ENCODE results near the gene TOMM70. TPM values are rescaled to one million over a fixed set of nuclear protein-coding genes. Genes with fewer than 3 reads are reported as not detected.
"Not testable (repeated sequence)": the region's sequence is repeated elsewhere in the genome, so short reads cannot be mapped to it uniquely, and the experiment has no call there.

The TOMM70 gene
- 10 to 100 TPM; 16.2 to 72.0 (median 26.0) TPM for polyA plus RNA-seq
- long read RNA-seq, donor 1 = 0 reads
- long read RNA-seq, donor 2, full-length matches to known transcripts = 3 of 3 reads
- long read RNA-seq, donor 2, partial matches to known transcripts = 0 of 3 reads
- long read RNA-seq, donor 2, other reads (novel, unspliced or antisense) = 0 of 3 reads
- long read RNA-seq, donor 3, full-length matches to known transcripts = 4 of 19 reads
- long read RNA-seq, donor 3, partial matches to known transcripts = 15 of 19 reads
- long read RNA-seq, donor 3, other reads (novel, unspliced or antisense) = 0 of 19 reads
- long read RNA-seq, donor 4 = 0 reads
- long read RNA-seq, donor 5, full-length matches to known transcripts = 3 of 8 reads
- long read RNA-seq, donor 5, partial matches to known transcripts = 5 of 8 reads
- long read RNA-seq, donor 5, other reads (novel, unspliced or antisense) = 0 of 8 reads
- long read RNA-seq, donor 6, full-length matches to known transcripts = 7 of 12 reads
- long read RNA-seq, donor 6, partial matches to known transcripts = 5 of 12 reads
- long read RNA-seq, donor 6, other reads (novel, unspliced or antisense) = 0 of 12 reads
- long read RNA-seq, donor 7 = 0 reads
- long read RNA-seq, donor 8, full-length matches to known transcripts = 1 of 1 reads
- long read RNA-seq, donor 8, partial matches to known transcripts = 0 of 1 reads
- long read RNA-seq, donor 8, other reads (novel, unspliced or antisense) = 0 of 1 reads
- long read RNA-seq, donor 9, full-length matches to known transcripts = 2 of 2 reads
- long read RNA-seq, donor 9, partial matches to known transcripts = 0 of 2 reads
- long read RNA-seq, donor 9, other reads (novel, unspliced or antisense) = 0 of 2 reads
- long read RNA-seq, donor 10, full-length matches to known transcripts = 9 of 19 reads
- long read RNA-seq, donor 10, partial matches to known transcripts = 10 of 19 reads
- long read RNA-seq, donor 10, other reads (novel, unspliced or antisense) = 0 of 19 reads

DNA sequence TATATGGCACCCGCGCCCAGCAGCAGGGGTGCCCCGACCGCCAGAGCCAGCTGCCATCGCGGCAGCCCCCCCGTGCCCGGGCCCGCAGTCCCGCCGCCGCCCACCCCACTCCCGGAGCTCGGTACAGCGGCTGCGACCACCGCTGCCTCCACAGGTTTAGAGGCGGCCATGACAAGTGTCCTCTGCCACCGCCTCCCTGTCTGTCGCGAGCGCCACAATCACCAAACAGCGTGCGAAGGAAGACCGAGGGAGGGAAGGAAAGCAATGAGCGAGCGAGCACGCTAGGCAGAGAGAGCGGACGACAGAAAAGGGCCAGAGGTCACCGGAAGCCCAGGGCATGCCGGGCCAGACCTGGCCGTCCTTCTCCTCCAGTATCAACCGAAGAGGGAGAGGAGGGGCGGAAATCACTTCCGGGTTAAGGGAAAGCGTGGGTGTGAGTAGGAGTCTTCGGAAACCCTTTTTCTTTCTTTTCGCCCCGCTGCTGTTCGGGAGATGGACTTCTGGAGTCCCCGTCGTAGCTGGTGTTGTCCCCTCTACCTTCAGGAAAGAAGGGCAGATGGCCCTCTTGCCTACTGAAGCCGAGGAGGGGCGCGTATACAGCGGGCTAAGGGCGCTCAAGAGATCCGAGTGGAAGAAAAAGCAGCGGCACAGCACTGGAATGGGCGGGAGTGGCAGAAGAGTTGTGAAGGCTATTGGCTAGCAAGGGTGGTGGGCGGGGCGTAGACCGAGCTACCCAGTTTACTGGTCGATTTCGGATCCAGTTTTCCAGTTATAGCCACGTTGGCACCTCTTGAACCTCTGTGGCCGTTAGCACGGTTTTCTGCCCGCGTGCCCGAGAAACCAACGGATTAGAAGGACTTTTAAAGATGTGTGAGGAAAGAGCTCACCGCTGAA is at the start of gene TOMM70, which contains the start of gene LNP1:
TSS of gene TOMM70 (minus strand) at position 310 of the 894 bp plus-strand sequence. CDS start at position 170, 140 bp downstream.
TSS of gene LNP1 (plus strand) at position 760 of the 894 bp plus-strand sequence. CDS start 28,191 bp downstream, outside the sequence.
- FAIRE-seq (no peak), DNase-seq (peak; percentile 98 to 99)
- peak within 1 kb of the TSS; percentile 85 to 97 (median 90) for H3K4me3 ChIP-seq (ENCODE audit: low read depth in 1 of 3, low read length in 3 of 3)
- peaks cover 0 to 16% (median 7%) of the 10 kb centered on the region in 3 donors for H3K4me1 ChIP-seq (ENCODE audit: control insufficient read depth in 3 of 3, insufficient read depth in 2 of 3, low read depth in 1 of 3, low read length in 2 of 3)
- H3K9me3 ChIP-seq (ENCODE audit: control insufficient read depth in 2 of 2, insufficient read depth in 1 of 2, low read depth in 1 of 2, low read length in 1 of 2) = no peaks in the 10 kb centered on the region
- peak within 1 kb of the TSS; percentile 85 to 98 (median 96) for H3K27ac ChIP-seq (ENCODE audit: low read depth in 1 of 3, low read length in 2 of 3)
- H3K36me3 ChIP-seq (ENCODE audit: control insufficient read depth in 3 of 3, insufficient read depth in 2 of 3, low read depth in 1 of 3, low read length in 3 of 3) = no peaks in the 10 kb centered on the region
- H3K27me3 ChIP-seq (ENCODE audit: control insufficient read depth in 3 of 3, insufficient read depth in 3 of 3, low read length in 3 of 3) = no peaks in the 10 kb centered on the region
- WGBS, 3 donors = 0% methylated on average over 50 to 64 of the region's 64 CpGs

DNA sequence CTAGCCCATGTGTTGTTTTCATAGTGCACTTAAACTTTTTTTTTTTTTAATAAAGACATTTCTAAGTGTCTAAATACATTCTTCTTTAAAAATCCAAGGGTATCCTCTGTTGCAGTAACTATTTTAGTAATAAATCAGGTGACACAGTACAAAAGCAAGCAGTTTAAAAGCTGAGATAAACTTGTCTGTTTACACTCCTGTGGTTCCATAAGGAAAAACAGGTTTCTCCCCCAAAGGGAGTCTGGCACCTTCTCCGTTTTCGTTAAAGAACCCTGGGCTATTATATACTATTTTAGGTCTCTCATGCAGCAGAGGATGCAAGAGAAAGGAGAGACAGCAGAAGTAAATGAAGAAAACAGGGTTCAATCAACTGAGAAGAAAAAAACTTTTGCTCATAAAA is 48.3 kb upstream of the TOMM70 start:
- Histone ChIP-seq H3K4me1 (ENCODE audit: control insufficient read depth in 3 of 3, insufficient read depth in 2 of 3, low read depth in 1 of 3, low read length in 2 of 3) (no peaks in the 10 kb centered on the region), H3K4me3 (ENCODE audit: low read depth in 1 of 3, low read length in 3 of 3) (no peak overlapping the region), H3K9me3 (ENCODE audit: control insufficient read depth in 2 of 2, insufficient read depth in 1 of 2, low read depth in 1 of 2, low read length in 1 of 2) (peaks cover 0 to 6% of the 10 kb centered on the region in 2 donors), H3K36me3 (ENCODE audit: control insufficient read depth in 3 of 3, insufficient read depth in 2 of 3, low read depth in 1 of 3, low read length in 3 of 3) (peaks cover 0 to 3% (median 0%) of the 10 kb centered on the region in 3 donors), H3K27ac (ENCODE audit: low read depth in 1 of 3, low read length in 2 of 3) (no peak overlapping the region), H3K27me3 (ENCODE audit: control insufficient read depth in 3 of 3, insufficient read depth in 3 of 3, low read length in 3 of 3) (no peaks in the 10 kb centered on the region)
- no peak for FAIRE-seq
- DNase-seq = no peak
- 72 to 81% (median 75%) methylated on average over 2 of the region's 2 CpGs for WGBS, 3 donors

DNA sequence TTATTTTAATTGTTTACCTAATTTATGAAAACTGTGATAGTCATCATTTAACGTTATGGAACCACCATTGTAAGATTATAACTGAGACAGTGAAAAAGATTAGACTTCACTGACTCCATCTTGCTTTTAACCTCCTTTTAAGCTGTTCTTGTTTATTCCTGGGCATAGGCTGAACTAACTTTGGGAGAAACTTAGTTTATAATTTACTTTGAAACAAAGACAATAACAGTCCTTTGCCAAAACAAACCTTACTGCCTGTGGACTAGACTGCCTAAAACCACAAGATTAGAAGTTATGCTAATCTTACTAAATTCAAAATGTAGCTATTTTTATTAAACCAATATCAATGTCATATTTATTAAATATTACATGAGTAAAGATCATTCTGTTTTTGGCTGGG is 47.2 kb upstream of the TOMM70 start:
- no peaks in the 10 kb centered on the region for H3K27me3 ChIP-seq (ENCODE audit: control insufficient read depth in 3 of 3, insufficient read depth in 3 of 3, low read length in 3 of 3)
- peaks cover 0 to 6% of the 10 kb centered on the region in 2 donors for H3K9me3 ChIP-seq (ENCODE audit: control insufficient read depth in 2 of 2, insufficient read depth in 1 of 2, low read depth in 1 of 2, low read length in 1 of 2)
- 86 to 89% (median 86%) methylated on average over 1 of the region's 1 CpG for WGBS, 3 donors
- no peak overlapping the region for H3K27ac ChIP-seq (ENCODE audit: low read depth in 1 of 3, low read length in 2 of 3)
- H3K36me3 ChIP-seq (ENCODE audit: control insufficient read depth in 3 of 3, insufficient read depth in 2 of 3, low read depth in 1 of 3, low read length in 3 of 3) = no peaks in the 10 kb centered on the region
- DNase-seq = no peak
- no peak overlapping the region for H3K4me3 ChIP-seq (ENCODE audit: low read depth in 1 of 3, low read length in 3 of 3)
- FAIRE-seq = no peak
- H3K4me1 ChIP-seq (ENCODE audit: control insufficient read depth in 3 of 3, insufficient read depth in 2 of 3, low read depth in 1 of 3, low read length in 2 of 3) = no peaks in the 10 kb centered on the region

DNA sequence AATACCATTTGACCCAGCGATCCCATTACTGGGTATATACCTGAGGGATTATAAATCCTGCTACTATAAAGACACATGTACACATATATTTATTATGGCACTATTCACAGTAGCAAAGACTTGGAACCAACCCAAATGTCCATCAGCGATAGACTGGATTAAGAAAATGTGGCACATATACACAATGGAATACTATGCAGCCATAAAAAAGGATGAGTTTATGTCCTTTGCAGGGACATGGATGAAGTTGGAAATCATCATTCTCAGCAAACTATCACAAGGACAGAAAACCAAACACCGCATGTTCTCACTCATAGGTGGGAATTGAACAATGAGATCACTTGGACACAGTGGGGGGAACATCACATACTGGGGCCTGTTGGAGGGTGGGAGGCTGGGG is 46.2 kb upstream of the TOMM70 start:
- not testable (repeated sequence) for H3K27me3 ChIP-seq (ENCODE audit: control insufficient read depth in 3 of 3, insufficient read depth in 3 of 3, low read length in 3 of 3); H3K36me3 ChIP-seq (ENCODE audit: control insufficient read depth in 3 of 3, insufficient read depth in 2 of 3, low read depth in 1 of 3, low read length in 3 of 3); H3K4me1 ChIP-seq (ENCODE audit: control insufficient read depth in 3 of 3, insufficient read depth in 2 of 3, low read depth in 1 of 3, low read length in 2 of 3); H3K4me3 ChIP-seq (ENCODE audit: low read depth in 1 of 3, low read length in 3 of 3); DNase-seq; H3K27ac ChIP-seq (ENCODE audit: low read depth in 1 of 3, low read length in 2 of 3); H3K9me3 ChIP-seq (ENCODE audit: control insufficient read depth in 2 of 2, insufficient read depth in 1 of 2, low read depth in 1 of 2, low read length in 1 of 2); FAIRE-seq
- WGBS, 3 donors = 92 to 98% (median 98%) methylated on average over 3 of the region's 3 CpGs

DNA sequence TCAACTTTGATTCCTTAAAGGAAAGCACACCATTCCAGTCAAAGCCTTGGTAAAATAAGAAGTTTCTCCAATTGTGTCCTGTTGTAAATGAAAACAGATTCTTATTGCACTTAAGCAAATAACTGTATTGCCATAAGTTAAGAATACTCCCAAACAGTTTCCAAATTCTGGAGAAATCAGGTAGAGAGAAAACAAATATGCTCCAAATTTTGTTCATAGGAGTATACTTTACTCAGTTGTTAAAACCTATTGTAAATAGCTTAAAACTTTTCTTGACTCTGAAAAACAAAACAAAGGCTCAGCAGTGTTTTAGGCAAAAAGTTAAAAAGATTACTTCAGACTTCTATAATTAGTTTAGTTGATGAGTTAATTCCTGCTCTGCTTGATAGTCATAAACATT is 42.8 kb upstream of the TOMM70 start:
- DNase-seq (no peak), FAIRE-seq (no peak)

DNA sequence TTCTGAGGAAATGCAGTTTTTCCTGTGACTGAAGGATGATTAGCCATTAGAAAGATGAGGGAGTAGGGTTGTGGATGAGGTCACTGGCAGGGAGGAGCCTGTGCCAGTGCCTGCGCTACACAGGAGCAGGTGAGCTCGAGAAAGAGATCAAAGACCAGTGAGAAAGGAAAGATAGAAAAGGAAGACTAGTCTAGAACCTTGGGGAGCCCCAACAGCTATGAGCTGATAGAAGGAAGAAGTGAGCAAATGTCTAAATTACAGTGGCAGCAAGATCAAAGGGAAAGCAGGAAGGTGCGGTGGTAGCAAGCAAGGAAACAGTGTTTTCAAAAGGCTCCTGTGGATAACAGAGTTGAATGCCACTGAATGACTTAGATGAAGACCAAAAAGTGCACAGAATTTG is 40.0 kb upstream of the TOMM70 start:
- Histone ChIP-seq H3K36me3 (ENCODE audit: control insufficient read depth in 3 of 3, insufficient read depth in 2 of 3, low read depth in 1 of 3, low read length in 3 of 3) (no peaks in the 10 kb centered on the region), H3K27ac (ENCODE audit: low read depth in 1 of 3, low read length in 2 of 3) (no peak overlapping the region), H3K27me3 (ENCODE audit: control insufficient read depth in 3 of 3, insufficient read depth in 3 of 3, low read length in 3 of 3) (no peaks in the 10 kb centered on the region), H3K4me3 (ENCODE audit: low read depth in 1 of 3, low read length in 3 of 3) (no peak overlapping the region), H3K4me1 (ENCODE audit: control insufficient read depth in 3 of 3, insufficient read depth in 2 of 3, low read depth in 1 of 3, low read length in 2 of 3) (peaks cover 0 to 8% (median 0%) of the 10 kb centered on the region in 3 donors), H3K9me3 (ENCODE audit: control insufficient read depth in 2 of 2, insufficient read depth in 1 of 2, low read depth in 1 of 2, low read length in 1 of 2) (peaks cover 0 to 6% of the 10 kb centered on the region in 2 donors)
- 18 to 54% (median 23%) methylated on average over 3 of the region's 3 CpGs for WGBS, 3 donors
- FAIRE-seq (no peak), DNase-seq (peak in 1 of 2 donors; percentile 16)

More for the DNA sequence above, 42.8 kb upstream of the TOMM70 start:
- Histone ChIP-seq H3K9me3 (ENCODE audit: control insufficient read depth in 2 of 2, insufficient read depth in 1 of 2, low read depth in 1 of 2, low read length in 1 of 2) (peaks cover 0 to 6% of the 10 kb centered on the region in 2 donors), H3K4me1 (ENCODE audit: control insufficient read depth in 3 of 3, insufficient read depth in 2 of 3, low read depth in 1 of 3, low read length in 2 of 3) (peaks cover 0 to 3% (median 0%) of the 10 kb centered on the region in 3 donors), H3K36me3 (ENCODE audit: control insufficient read depth in 3 of 3, insufficient read depth in 2 of 3, low read depth in 1 of 3, low read length in 3 of 3) (no peaks in the 10 kb centered on the region), H3K27ac (ENCODE audit: low read depth in 1 of 3, low read length in 2 of 3) (no peak overlapping the region), H3K27me3 (ENCODE audit: control insufficient read depth in 3 of 3, insufficient read depth in 3 of 3, low read length in 3 of 3) (no peaks in the 10 kb centered on the region), H3K4me3 (ENCODE audit: low read depth in 1 of 3, low read length in 3 of 3) (no peak overlapping the region)

DNA sequence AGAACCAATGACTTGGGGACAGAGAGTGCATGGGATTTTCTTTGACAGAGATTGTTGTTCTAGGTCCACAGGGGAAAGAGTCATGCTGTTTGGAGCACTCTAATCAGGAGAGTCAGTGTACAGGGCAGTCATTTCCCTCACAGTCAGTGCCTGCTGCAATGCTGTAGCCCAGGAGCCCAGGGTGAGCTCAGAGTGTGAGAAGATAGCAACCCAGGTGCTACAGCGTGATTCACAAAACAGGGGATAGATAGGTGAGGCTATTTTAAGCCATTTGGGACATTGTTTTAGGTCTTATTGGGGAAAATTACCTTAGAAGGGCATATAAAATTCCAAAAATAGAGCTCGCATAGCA is 37.7 kb upstream of the TOMM70 start:
- no peak for FAIRE-seq
- no peaks in the 10 kb centered on the region for H3K27me3 ChIP-seq (ENCODE audit: control insufficient read depth in 3 of 3, insufficient read depth in 3 of 3, low read length in 3 of 3)
- no peak overlapping the region for H3K4me3 ChIP-seq (ENCODE audit: low read depth in 1 of 3, low read length in 3 of 3)
- peaks cover 0 to 8% (median 0%) of the 10 kb centered on the region in 3 donors for H3K4me1 ChIP-seq (ENCODE audit: control insufficient read depth in 3 of 3, insufficient read depth in 2 of 3, low read depth in 1 of 3, low read length in 2 of 3)
- H3K9me3 ChIP-seq (ENCODE audit: control insufficient read depth in 2 of 2, insufficient read depth in 1 of 2, low read depth in 1 of 2, low read length in 1 of 2) = no peaks in the 10 kb centered on the region
- H3K27ac ChIP-seq (ENCODE audit: low read depth in 1 of 3, low read length in 2 of 3) = peak overlapping the region in 1 of 3 donors; percentile 33
- no peak for DNase-seq
- 87 to 96% (median 89%) methylated on average over 2 of the region's 2 CpGs for WGBS, 3 donors
- H3K36me3 ChIP-seq (ENCODE audit: control insufficient read depth in 3 of 3, insufficient read depth in 2 of 3, low read depth in 1 of 3, low read length in 3 of 3) = no peaks in the 10 kb centered on the region

All from small intestine (tissue), 16 donors.